Measurements from ENCODE around the gene MAB21L3. TPM values are rescaled to one million over a fixed set of nuclear protein-coding genes. Genes with fewer than 3 reads are reported as not detected.

The MAB21L3 gene
- total and polyA plus RNA-seq, 2 of the 13 experiments (the other 11 are each of a cell fraction or from before 2014, with no cell fraction given), result 0.55 to 4.1 TPM

DNA sequence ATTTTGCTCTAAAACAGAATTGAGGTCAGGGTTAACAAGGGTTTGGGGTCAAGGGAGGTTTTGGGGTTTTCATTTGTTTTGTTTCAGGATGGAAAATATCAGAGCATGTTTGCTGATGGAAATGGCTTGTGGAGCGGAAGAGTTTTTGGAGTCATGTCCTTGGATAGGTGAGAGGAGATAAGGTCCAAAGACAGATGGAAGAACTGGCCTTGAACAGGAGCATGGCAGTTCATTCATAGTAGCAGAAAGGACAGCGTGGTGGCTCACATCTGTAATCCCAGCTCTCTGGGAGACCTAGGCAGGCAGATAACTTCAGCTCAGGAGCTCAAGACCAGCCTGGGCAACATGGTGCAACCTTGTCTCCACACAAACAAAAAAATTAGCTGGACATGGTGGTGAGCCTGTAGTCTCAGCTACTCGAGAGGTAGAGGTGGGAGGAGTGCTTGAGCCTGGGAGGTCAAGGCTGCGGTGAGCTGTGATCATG lies 65.1 kb downstream of the MAB21L3 start (continued):
- no peak for TF ChIP-seq ZNF589 (CRISPR knock-in tag; conservative IDR thresholded peaks at IDR 0.05)
- peak; percentile 31; the same call in 1 of the 2 replicates for TF ChIP-seq MYC (CRISPR knock-in tag; IDR thresholded peaks at IDR 0.05; ENCODE audit: borderline replicate concordance)
- TF ChIP-seq, protein P1, sequence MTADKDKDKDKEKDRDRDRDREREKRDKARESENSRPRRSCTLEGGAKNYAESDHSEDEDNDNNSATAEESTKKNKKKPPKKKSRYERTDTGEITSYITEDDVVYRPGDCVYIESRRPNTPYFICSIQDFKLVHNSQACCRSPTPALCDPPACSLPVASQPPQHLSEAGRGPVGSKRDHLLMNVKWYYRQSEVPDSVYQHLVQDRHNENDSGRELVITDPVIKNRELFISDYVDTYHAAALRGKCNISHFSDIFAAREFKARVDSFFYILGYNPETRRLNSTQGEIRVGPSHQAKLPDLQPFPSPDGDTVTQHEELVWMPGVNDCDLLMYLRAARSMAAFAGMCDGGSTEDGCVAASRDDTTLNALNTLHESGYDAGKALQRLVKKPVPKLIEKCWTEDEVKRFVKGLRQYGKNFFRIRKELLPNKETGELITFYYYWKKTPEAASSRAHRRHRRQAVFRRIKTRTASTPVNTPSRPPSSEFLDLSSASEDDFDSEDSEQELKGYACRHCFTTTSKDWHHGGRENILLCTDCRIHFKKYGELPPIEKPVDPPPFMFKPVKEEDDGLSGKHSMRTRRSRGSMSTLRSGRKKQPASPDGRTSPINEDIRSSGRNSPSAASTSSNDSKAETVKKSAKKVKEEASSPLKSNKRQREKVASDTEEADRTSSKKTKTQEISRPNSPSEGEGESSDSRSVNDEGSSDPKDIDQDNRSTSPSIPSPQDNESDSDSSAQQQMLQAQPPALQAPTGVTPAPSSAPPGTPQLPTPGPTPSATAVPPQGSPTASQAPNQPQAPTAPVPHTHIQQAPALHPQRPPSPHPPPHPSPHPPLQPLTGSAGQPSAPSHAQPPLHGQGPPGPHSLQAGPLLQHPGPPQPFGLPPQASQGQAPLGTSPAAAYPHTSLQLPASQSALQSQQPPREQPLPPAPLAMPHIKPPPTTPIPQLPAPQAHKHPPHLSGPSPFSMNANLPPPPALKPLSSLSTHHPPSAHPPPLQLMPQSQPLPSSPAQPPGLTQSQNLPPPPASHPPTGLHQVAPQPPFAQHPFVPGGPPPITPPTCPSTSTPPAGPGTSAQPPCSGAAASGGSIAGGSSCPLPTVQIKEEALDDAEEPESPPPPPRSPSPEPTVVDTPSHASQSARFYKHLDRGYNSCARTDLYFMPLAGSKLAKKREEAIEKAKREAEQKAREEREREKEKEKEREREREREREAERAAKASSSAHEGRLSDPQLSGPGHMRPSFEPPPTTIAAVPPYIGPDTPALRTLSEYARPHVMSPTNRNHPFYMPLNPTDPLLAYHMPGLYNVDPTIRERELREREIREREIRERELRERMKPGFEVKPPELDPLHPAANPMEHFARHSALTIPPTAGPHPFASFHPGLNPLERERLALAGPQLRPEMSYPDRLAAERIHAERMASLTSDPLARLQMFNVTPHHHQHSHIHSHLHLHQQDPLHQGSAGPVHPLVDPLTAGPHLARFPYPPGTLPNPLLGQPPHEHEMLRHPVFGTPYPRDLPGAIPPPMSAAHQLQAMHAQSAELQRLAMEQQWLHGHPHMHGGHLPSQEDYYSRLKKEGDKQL (CRISPR knock-in tag; IDR thresholded peaks at IDR 0.05; ENCODE audit: low read depth), result 0 out of 2 replicates have a peak, but pooled peaks have one; percentile 24
- peak; percentile 65; the same call in 1 of the 2 replicates for TF ChIP-seq NFIC (IDR thresholded peaks at IDR 0.05; ENCODE audit: low read length)
- no peak for TF ChIP-seq ZFP36L2 (CRISPR knock-in tag; IDR thresholded peaks at IDR 0.05)
- TF ChIP-seq PRMT3 (CRISPR knock-in tag; IDR thresholded peaks at IDR 0.05; ENCODE audit: borderline replicate concordance, low read depth), result no peak
- TF ChIP-seq, protein P2, sequence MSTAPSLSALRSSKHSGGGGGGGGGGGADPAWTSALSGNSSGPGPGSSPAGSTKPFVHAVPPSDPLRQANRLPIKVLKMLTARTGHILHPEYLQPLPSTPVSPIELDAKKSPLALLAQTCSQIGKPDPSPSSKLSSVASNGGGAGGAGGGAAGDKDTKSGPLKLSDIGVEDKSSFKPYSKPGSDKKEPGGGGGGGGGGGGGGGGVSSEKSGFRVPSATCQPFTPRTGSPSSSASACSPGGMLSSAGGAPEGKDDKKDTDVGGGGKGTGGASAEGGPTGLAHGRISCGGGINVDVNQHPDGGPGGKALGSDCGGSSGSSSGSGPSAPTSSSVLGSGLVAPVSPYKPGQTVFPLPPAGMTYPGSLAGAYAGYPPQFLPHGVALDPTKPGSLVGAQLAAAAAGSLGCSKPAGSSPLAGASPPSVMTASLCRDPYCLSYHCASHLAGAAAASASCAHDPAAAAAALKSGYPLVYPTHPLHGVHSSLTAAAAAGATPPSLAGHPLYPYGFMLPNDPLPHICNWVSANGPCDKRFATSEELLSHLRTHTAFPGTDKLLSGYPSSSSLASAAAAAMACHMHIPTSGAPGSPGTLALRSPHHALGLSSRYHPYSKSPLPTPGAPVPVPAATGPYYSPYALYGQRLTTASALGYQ (CRISPR knock-in tag; IDR thresholded peaks at IDR 0.05), result 0 out of 2 replicates have a peak, but pooled peaks have one; percentile 47
- no peak for TF ChIP-seq ZNF34 (CRISPR knock-in tag; IDR thresholded peaks at IDR 0.05; ENCODE audit: borderline replicate concordance)
- no peak for TF ChIP-seq SUZ12 (IDR thresholded peaks at IDR 0.05; ENCODE audit: low read depth, low read length)
- TF ChIP-seq, protein P3, sequence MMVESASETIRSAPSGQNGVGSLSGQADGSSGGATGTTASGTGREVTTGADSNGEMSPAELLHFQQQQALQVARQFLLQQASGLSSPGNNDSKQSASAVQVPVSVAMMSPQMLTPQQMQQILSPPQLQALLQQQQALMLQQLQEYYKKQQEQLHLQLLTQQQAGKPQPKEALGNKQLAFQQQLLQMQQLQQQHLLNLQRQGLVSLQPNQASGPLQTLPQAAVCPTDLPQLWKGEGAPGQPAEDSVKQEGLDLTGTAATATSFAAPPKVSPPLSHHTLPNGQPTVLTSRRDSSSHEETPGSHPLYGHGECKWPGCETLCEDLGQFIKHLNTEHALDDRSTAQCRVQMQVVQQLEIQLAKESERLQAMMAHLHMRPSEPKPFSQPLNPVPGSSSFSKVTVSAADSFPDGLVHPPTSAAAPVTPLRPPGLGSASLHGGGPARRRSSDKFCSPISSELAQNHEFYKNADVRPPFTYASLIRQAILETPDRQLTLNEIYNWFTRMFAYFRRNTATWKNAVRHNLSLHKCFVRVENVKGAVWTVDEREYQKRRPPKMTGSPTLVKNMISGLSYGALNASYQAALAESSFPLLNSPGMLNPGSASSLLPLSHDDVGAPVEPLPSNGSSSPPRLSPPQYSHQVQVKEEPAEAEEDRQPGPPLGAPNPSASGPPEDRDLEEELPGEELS (CRISPR knock-in tag; IDR thresholded peaks at IDR 0.05), result peak; percentile 84
- no peak for TF ChIP-seq ZNF562 (CRISPR knock-in tag; IDR thresholded peaks at IDR 0.05; ENCODE audit: borderline replicate concordance)
- 0 out of 2 replicates have a peak, but pooled peaks have one; percentile 48 for TF ChIP-seq MEIS2 (CRISPR knock-in tag; IDR thresholded peaks at IDR 0.05)
- TF ChIP-seq FOXA3 (CRISPR knock-in tag; IDR thresholded peaks at IDR 0.05), result peak; percentile 36; the same call in 1 of the 2 replicates
- no peak for TF ChIP-seq ATF1 (CRISPR knock-in tag; IDR thresholded peaks at IDR 0.05)
- TF ChIP-seq, protein P4, sequence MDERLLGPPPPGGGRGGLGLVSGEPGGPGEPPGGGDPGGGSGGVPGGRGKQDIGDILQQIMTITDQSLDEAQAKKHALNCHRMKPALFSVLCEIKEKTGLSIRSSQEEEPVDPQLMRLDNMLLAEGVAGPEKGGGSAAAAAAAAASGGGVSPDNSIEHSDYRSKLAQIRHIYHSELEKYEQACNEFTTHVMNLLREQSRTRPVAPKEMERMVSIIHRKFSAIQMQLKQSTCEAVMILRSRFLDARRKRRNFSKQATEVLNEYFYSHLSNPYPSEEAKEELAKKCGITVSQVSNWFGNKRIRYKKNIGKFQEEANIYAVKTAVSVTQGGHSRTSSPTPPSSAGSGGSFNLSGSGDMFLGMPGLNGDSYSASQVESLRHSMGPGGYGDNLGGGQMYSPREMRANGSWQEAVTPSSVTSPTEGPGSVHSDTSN (CRISPR knock-in tag; IDR thresholded peaks at IDR 0.05), result no peak
- TF ChIP-seq, protein P5, sequence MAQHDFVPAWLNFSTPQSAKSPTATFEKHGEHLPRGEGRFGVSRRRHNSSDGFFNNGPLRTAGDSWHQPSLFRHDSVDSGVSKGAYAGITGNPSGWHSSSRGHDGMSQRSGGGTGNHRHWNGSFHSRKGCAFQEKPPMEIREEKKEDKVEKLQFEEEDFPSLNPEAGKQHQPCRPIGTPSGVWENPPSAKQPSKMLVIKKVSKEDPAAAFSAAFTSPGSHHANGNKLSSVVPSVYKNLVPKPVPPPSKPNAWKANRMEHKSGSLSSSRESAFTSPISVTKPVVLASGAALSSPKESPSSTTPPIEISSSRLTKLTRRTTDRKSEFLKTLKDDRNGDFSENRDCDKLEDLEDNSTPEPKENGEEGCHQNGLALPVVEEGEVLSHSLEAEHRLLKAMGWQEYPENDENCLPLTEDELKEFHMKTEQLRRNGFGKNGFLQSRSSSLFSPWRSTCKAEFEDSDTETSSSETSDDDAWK (CRISPR knock-in tag; IDR thresholded peaks at IDR 0.05), result no peak
- TF ChIP-seq ZNF790 (CRISPR knock-in tag; IDR thresholded peaks at IDR 0.05; ENCODE audit: borderline replicate concordance), result no peak
- TF ChIP-seq SIN3A (IDR thresholded peaks at IDR 0.05; ENCODE audit: borderline replicate concordance, low read depth, low read length), result no peak
